Measurements from ENCODE around the gene TAS1R2.

TAS1R2 gene

DNA sequence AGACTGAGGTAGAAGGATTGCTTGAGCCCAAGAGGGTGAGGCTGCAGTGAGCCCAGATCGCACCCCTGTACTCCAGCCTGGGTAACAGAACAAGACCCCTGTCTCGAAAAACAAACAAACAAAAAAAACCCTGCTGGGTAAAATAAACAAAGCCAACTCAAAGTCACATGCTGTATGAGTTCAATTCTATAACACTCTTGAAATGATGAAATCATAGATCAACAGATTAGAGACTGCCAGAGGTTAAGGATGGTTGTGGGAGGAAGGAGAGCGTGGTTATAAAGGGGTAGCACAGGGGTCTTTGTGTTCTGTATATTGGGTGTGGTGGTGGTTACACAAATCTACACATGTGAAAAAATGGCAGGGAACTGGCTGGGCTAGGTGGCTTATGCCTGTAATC is 62.5 kb downstream of the TAS1R2 start:
- DNase-seq, result no peak

DNA sequence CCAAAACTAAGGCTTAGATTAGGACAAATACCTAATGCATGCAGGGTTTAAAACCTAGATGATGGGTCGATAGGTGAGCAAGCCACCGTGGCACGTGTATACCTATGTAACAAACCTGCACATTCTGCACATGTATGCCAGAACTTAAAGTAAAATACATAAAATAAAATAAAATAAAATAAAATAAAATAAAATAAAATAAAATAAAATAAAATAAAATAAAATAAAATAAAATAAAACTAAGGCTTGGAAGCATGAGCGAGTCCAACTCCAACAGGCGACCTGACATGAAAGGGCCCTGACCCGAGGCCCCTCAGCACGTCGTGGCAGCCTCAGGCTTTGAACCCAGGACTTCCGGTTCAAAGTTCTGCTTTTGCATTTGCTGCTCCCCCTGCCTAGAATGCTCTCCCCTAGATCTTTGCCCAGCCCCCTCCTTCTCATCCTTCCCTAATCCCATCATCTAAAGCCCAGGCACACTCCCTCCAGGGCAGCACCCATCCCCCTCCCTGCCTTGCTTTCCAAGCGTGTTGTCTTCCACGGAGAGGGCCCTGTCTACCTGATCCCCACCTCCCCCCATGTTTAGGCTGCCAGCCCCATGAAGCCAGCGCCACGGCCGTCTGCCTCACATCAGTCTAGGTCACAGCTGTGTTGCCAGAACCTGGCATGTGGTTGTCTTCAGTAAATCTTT is 64.3 kb downstream of the TAS1R2 start:
- DNase-seq, result no peak

- no peak for DNase-seq
Observed at GRCh38 chr1:18794561-18794960, 64.9 kb downstream of the TAS1R2 start.

DNA sequence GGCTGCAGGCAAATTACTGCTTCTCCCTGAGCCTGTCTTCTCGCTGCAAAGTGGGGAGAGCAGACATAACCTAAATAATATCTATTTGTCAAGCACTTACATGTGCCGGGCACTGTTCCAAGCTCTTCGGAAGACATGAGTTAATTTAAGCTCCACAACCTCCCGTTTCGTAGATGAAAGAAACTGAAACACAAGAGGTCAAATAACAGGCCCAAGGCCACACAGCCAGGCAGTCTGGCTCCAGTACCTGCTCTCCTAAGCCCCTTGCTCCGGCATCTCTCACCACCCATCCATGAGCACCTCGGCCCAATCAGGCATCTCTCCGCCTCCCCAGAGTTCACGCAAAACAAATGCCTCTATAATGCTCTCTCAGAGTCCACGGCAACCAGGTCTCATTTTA is 65.4 kb downstream of the TAS1R2 start:
- DNase-seq, result no peak

DNA sequence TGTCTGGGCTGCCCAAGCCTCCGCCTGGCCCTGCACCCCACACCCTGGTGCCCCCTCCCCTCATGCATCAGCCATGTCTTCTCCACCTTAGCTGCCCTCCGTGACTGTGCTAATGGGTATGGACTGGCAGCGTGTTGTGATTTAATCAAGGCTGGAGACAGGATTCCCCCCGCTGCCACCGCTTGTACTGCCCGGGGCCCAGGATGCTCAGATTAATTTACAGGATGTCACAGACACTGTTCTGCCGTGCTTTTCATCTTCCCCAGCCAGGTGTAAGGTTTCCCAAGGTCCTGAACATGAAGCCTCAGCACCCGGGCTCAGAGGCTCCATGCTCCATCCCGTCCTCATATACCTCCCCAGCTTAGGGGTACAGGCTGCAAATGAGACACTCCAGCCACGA is 66.3 kb downstream of the TAS1R2 start:
- DNase-seq, result no peak

DNA sequence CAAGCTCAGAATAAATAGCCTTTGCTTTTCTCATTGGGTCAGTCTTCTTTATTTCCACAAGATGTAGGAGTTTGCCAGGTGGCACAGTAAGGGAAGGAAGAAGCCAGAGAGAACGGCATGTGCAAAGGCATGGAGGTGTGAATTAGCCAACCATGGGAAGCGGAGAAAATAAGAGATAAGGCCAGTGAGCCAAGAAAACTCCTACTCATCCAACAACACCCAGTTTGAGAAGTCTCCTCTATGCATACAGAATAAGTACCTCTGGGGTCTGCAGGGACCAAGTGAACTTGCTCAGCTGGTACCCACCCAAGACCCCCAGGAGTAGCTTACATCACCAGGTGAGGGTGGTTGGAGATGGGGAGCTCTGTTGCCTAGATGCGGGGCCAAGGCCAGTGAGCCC is 66.7 kb downstream of the TAS1R2 start:
- DNase-seq, result no peak

All from CD4-positive, alpha-beta T cell treated with Interleukin-4 for 4 hours (primary cell).